HepG2 (cell line): ENCODE measurements around the gene HOXA11. TPM values are rescaled to one million over a fixed set of nuclear protein-coding genes. Genes with fewer than 3 reads are reported as not detected.

ENCODE experiments used
- ATAC-seq: fragments of 200-7000 bp; cut with Tn5 transposase; 3 replicates; pipeline ENCODE4 v1.9.1; 2020; ENCODE audit warnings: mild to moderate bottlenecking, moderate library complexity
- BruUV-seq: library from RNA; stranded (reverse); fragments of 400-500 nt; replicated peaks from 2 replicates; lab custom pipeline; 2021; lab: Mats Ljungman, UMichigan
- CTCF ChIA-PET: fragments of 300-600 bp; formaldehyde crosslinking; extraction: SDS; loops from one replicate; lab custom pipeline; 2021; ENCODE audit warnings: low total read pairs, inconsistent platforms, low intra/inter-chr PET ratio; lab: Yijun Ruan, JAX
- POLR2A ChIA-PET: fragments of 350-600 bp; sonication (Branson Sonifier 250); formaldehyde crosslinking; loops from one replicate; lab custom pipeline; 2020; ENCODE audit warnings: antibody characterized with exemption, inconsistent platforms; lab: Yijun Ruan, JAX
- DNase-seq: peaks from one replicate; pipeline ENCODE4 v3.0.0-alpha.2; 2015; ENCODE audit warnings: low spot score
- FAIRE-seq: peaks from 3 replicates; lab custom pipeline; 2011; peaks lifted over from hg19 to GRCh38; lab: Jason Lieb, UNC
- H2AFZ ChIP-seq: one replicate; pipeline ENCODE4 v1.6.1; 2011; ENCODE audit warnings: low read length, inconsistent platforms
- H3K27ac ChIP-seq: fragments of 300-600 bp; 3 replicates; pipeline ENCODE4 v1.8.0; 2011; ENCODE audit warnings: mixed run types, mild to moderate bottlenecking, mixed read lengths, low read length, inconsistent platforms; ENCODE audit not compliant: insufficient read depth; ENCODE audit errors: extremely low read length
- H3K27me3 ChIP-seq, 2 experiments: fragments of 200-600 bp in 1 of 2; 2 replicates in 1 of 2; 3 replicates in 1 of 2; pipeline versions ENCODE4 v1.6.0 to v1.8.0; 2011; ENCODE audit warnings: low read length in 2 of 2, mild to moderate bottlenecking in 2 of 2, moderate library complexity in 2 of 2, inconsistent platforms in 1 of 2; ENCODE audit not compliant: insufficient read depth in 2 of 2, control insufficient read depth in 1 of 2
- H3K36me3 ChIP-seq, 2 experiments: fragments of 200-600 bp in 1 of 2; replicated peaks in 1 of 2; 2 replicates in 1 of 2; 3 replicates in 1 of 2; pipeline versions ENCODE4 v1.5.1 to v1.8.0; 2011; ENCODE audit warnings: low read length in 2 of 2, inconsistent platforms in 1 of 2; ENCODE audit not compliant: insufficient read depth in 2 of 2, control insufficient read depth in 1 of 2
- H3K4me1 ChIP-seq: 2 replicates; pipeline ENCODE4 v1.5.1; 2012; ENCODE audit warnings: low read length, inconsistent platforms; ENCODE audit not compliant: insufficient read depth
- H3K4me2 ChIP-seq: 2 replicates; pipeline ENCODE4 v1.6.0; 2011; ENCODE audit warnings: low read depth, low read length, inconsistent platforms
- H3K4me3 ChIP-seq, 3 experiments: fragments of 200-600 bp in 1 of 3; sonication (generic), shearing (Covaris generic) in 1 of 3; replicated peaks in 1 of 3; 2 replicates each; pipeline ENCODE4 v1.5.1; 2011 to 2016; ENCODE audit warnings: low read length in 3 of 3, inconsistent platforms in 2 of 3, low read depth in 2 of 3, mild to moderate bottlenecking in 2 of 3, control low read depth in 1 of 3, mixed read lengths in 1 of 3; ENCODE audit not compliant: insufficient read depth in 1 of 3
- H3K79me2 ChIP-seq: one replicate; pipeline ENCODE4 v1.6.1; 2011; ENCODE audit warnings: low read length, inconsistent platforms; ENCODE audit not compliant: insufficient read depth
- H3K9ac ChIP-seq: 2 replicates; pipeline ENCODE4 v1.6.0; 2011; ENCODE audit warnings: mild to moderate bottlenecking, low read depth, low read length, inconsistent platforms; ENCODE audit not compliant: insufficient read depth
- H3K9me3 ChIP-seq: 2 replicates; pipeline ENCODE4 v1.5.1; 2012; ENCODE audit warnings: mild to moderate bottlenecking, low read length
- H4K20me1 ChIP-seq: 2 replicates; pipeline ENCODE4 v1.6.0; 2011; ENCODE audit warnings: inconsistent platforms, mild to moderate bottlenecking, low read length, moderate library complexity; ENCODE audit not compliant: insufficient read depth
- CBX2 ChIP-seq, 2 experiments: fragments of 200-600 bp in 1 of 2; sonication (generic); formaldehyde crosslinking in 1 of 2; IDR thresholded peaks; 2 replicates each; pipeline versions ENCODE4 v1.7.0 to v1.8.1; 2018 to 2022; ENCODE audit warnings: low read depth in 2 of 2, low read length in 1 of 2, mild to moderate bottlenecking in 1 of 2, missing genetic modification reagents in 1 of 2
- CBX5 ChIP-seq: sonication (generic); formaldehyde crosslinking; IDR thresholded peaks from 2 replicates; pipeline ENCODE4 v1.4.0; 2020; ENCODE audit warnings: missing genetic modification reagents, borderline replicate concordance
- IKZF4 ChIP-seq: sonication (generic); formaldehyde crosslinking; IDR thresholded peaks from 2 replicates; pipeline ENCODE4 v1.5.1; 2020; ENCODE audit warnings: borderline replicate concordance, mild to moderate bottlenecking, low read depth, missing genetic modification reagents; ENCODE audit errors: not compliant biosample characterization
- NKX3-1 ChIP-seq: sonication (generic); formaldehyde crosslinking; IDR thresholded peaks from 2 replicates; pipeline ENCODE4 v1.5.0; 2020; ENCODE audit warnings: missing genetic modification reagents
- RBAK ChIP-seq: sonication (generic); formaldehyde crosslinking; IDR thresholded peaks from 2 replicates; pipeline ENCODE4 v1.5.1; 2020; ENCODE audit warnings: mild to moderate bottlenecking, missing genetic modification reagents
- RNF2 ChIP-seq: fragments of 450-650 bp; conservative IDR thresholded peaks from 2 replicates; pipeline ENCODE4 v1.6.1; 2016; ENCODE audit warnings: low read depth
- SP2 ChIP-seq: sonication (generic); formaldehyde crosslinking; IDR thresholded peaks from 2 replicates; pipeline ENCODE4 v1.5.1; 2020; ENCODE audit warnings: mild to moderate bottlenecking, missing genetic modification reagents
- ZFP36 ChIP-seq: fragments of 150-350 bp; IDR thresholded peaks from 2 replicates; pipeline ENCODE4 v1.6.1; 2018; ENCODE audit warnings: borderline replicate concordance, low read length, low read depth; ENCODE audit not compliant: partially characterized antibody
- WGBS: methylation state at CpG from one replicate; pipeline ENCODE4 v1.1.6; 2017; ENCODE audit warnings: low lambda C conversion rate; 5-methylcytosine and 5-hydroxymethylcytosine counted together
- in situ Hi-C: cut with HindIII; loops from 2 replicates; pipeline ENCODE4 v1.10.0; 2017; ENCODE audit warnings: low pct_unique_long_range_greater_than_20kb; ENCODE audit not compliant: extremely low pct_ligation_motif_present
- intact Hi-C: fragments of 100-400 bp; cut with micrococcal nuclease; formaldehyde crosslinking; loops from one replicate; pipeline ENCODE4 v1.10.0; 2022; ENCODE audit not compliant: unreplicated experiment
- polyA plus RNA-seq, 8 experiments: library from polyadenylated mRNA; depleted of rRNA in 3 of 8; stranded (reverse) in 7 of 8; unstranded in 1 of 8; fragments of >200 nt; fragmentation: Illumina TruSeq in 4 of 8; extraction: Trizol in 4 of 8; gene quantifications; 2 replicates each; pipeline versions ENCODE4 v1.2.1 to v1.2.3, GENCODE V29; 2011 to 2016; ENCODE audit warnings: low read depth in 4 of 8, missing spikeins in 1 of 8, mixed read lengths in 1 of 8; ENCODE audit not compliant: insufficient read depth in 1 of 8
- total RNA-seq, 5 experiments: library from RNA; depleted of rRNA; stranded (reverse); fragments of >200 nt; fragmentation: Illumina TruSeq; extraction: Trizol; gene quantifications; 2 replicates each; pipeline ENCODE4 v1.2.3, GENCODE V29; 2016; ENCODE audit warnings: low read depth in 1 of 5

Gene HOXA11
- total and polyA plus RNA-seq, 2 of the 13 experiments (the other 11 are each of a cell fraction or from before 2014, with no cell fraction given): not detected

DNA sequence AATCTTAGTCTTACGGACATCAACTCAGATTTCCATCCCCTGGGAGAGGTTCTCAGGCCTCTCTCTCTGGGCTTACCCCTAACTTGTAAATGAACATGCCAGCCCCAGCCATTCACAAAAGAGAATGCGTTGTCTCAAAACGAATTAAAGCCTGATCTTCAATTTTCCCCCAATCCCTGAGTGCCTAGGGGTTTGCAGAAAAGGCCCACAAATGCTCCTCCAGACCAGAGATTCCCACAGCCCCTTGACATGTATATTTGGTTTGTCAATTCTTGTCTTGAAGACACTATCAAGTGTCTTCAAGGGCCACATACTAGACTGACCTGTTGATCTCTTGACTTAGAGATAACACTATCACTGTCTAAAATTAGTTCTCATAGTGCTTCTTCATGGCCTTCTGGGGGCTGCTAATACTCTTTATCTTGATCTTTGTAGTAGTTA lies 26.8 kb upstream of the HOXA11 start:
- CTCF ChIA-PET: interaction anchor here (2.2 kb wide), 1 partner anchor 709 kb away, joined by 14 read pairs; no protein-coding TSS in a partner anchor
- no peaks in the 10 kb centered on the region for H3K79me2 ChIP-seq
- H3K27ac ChIP-seq: no peak overlapping the region
- no peak for FAIRE-seq
- no peak overlapping the region for H3K4me2 ChIP-seq
- no peak for ATAC-seq
- H2AFZ ChIP-seq: no peak overlapping the region
- no TSS peak for BruUV-seq
- WGBS: 41% methylated on average over 3 of the region's 3 CpGs
- peaks cover 15% of the 10 kb centered on the region for H3K4me1 ChIP-seq
- peaks cover 0 to 75% of the 10 kb centered on the region in 2 experiments; a peak in 4 of 5 replicates for H3K27me3 ChIP-seq
- DNase-seq: no peak
- no peaks in the 10 kb centered on the region for H3K9me3 ChIP-seq
- H3K36me3 ChIP-seq: no peaks in the 10 kb centered on the region
- in situ Hi-C loops: no loop called here
- TF ChIP-seq CBX2 (IDR thresholded peaks at IDR 0.05; ENCODE audit: low read depth, low read length) (peak; percentile 98), CBX2 (CRISPR knock-in tag; IDR thresholded peaks at IDR 0.05; ENCODE audit: low read depth) (0 out of 2 replicates have a peak, but pooled peaks have one; percentile 29), ZFP36 (peak; percentile 96), RNF2 (peak; percentile 99), SP2 (CRISPR knock-in tag) (no peak)
- no peak overlapping the region for H3K4me3 ChIP-seq
- no peaks in the 10 kb centered on the region for H4K20me1 ChIP-seq
- H3K9ac ChIP-seq: no peak overlapping the region
- intact Hi-C loops: loop anchor here (5.0 kb wide), 1 partner anchor 811 kb away; no protein-coding TSS in a partner anchor
- POLR2A ChIA-PET: no interaction called here

- Histone ChIP-seq H3K79me2 (no peaks in the 10 kb centered on the region), H2AFZ (no peak overlapping the region), H3K4me2 (peak overlapping the region; percentile 80; the same call in 1 of the 2 replicates), H3K4me3 (0 out of 6 replicates have a peak overlapping the region, but pooled peaks of 1 of the 3 experiments have one; percentile 51), H3K9me3 (no peaks in the 10 kb centered on the region)
- ATAC-seq (peak; percentile 14; the same call in 2 of the 3 replicates), DNase-seq (no peak), FAIRE-seq (no peak)
- POLR2A ChIA-PET: no interaction called here
- BruUV-seq: no TSS peak
- CTCF ChIA-PET: interaction anchor here (2.2 kb wide), 1 partner anchor 710 kb away, joined by 14 read pairs; no protein-coding TSS in a partner anchor
- no peak for TF ChIP-seq RBAK (CRISPR knock-in tag)
- TF ChIP-seq CBX5 (CRISPR knock-in tag): no peak
- TF ChIP-seq NKX3-1 (CRISPR knock-in tag): no peak
- TF ChIP-seq IKZF4 (CRISPR knock-in tag): no peak
- TF ChIP-seq, all 625 proteins: peak for 0
- Histone ChIP-seq H3K4me1 (peaks cover 15% of the 10 kb centered on the region), H3K27me3 (peaks cover 0 to 75% of the 10 kb centered on the region in 2 experiments; a peak in 4 of 5 replicates), H3K36me3 (no peaks in the 10 kb centered on the region), H4K20me1 (no peaks in the 10 kb centered on the region), H3K27ac (no peak overlapping the region), H3K9ac (no peak overlapping the region)
- intact Hi-C loops: loop anchor here (5.0 kb wide), 1 partner anchor 811 kb away; no protein-coding TSS in a partner anchor
- WGBS: 100% methylated on average over 1 of the region's 1 CpG
- in situ Hi-C loops: no loop called here
These were observed 26.0 kb upstream of the HOXA11 start for GRCh38 chr7:27211084-27211446.
